GM13976 (cell line): ENCODE results near the gene SLC4A9.

ENCODE experiments used
- DNase-seq: peaks from one replicate; pipeline ENCODE4 v3.0.0; 2012; ENCODE audit warnings: low spot score
- CTCF ChIP-seq: IDR thresholded peaks from 2 replicates; pipeline ENCODE4 v1.5.1; 2012; ENCODE audit warnings: borderline replicate concordance, mild to moderate bottlenecking; ENCODE audit not compliant: insufficient read depth; ENCODE audit errors: extremely low read depth, missing control alignments, control extremely low read depth
- in situ Hi-C: fragments of 300-500 bp; cut with MboI; formaldehyde crosslinking; loops from one replicate; pipeline ENCODE4 v1.12.0; 2022; ENCODE audit warnings: low sequenced_read_pairs, mixed read lengths, inconsistent platforms; ENCODE audit not compliant: unreplicated experiment

The SLC4A9 gene

GRCh38 chr5:140393738-140394137 lies 33.7 kb downstream of the SLC4A9 start:
- TF ChIP-seq CTCF = no peak
- in situ Hi-C loops = no loop called here
- no peak for DNase-seq

- in situ Hi-C loops = no loop called here
- DNase-seq = no peak
- no peak for TF ChIP-seq CTCF
Measured at GRCh38 chr5:140398379-140398811, 38.4 kb downstream of the SLC4A9 start.

GRCh38 chr5:140399979-140400729 lies 40.2 kb downstream of the SLC4A9 start:
- DNase-seq = no peak
- TF ChIP-seq CTCF = no peak
- in situ Hi-C loops = no loop called here

- no peak for TF ChIP-seq CTCF
- in situ Hi-C loops = no loop called here
- DNase-seq = peak; percentile 91
Measured at GRCh38 chr5:140400730-140401361, 40.9 kb downstream of the SLC4A9 start.

GRCh38 chr5:140401362-140402257 lies 41.6 kb downstream of the SLC4A9 start, which contains the start of gene ANKHD1:
ANKHD1 (plus strand) TSS chr5:140401833; CDS start chr5:140401968, 135 bp downstream.
- DNase-seq = peak; percentile 92
- TF ChIP-seq CTCF = no peak
- in situ Hi-C loops = no loop called here
